ENCODE data around the gene KCNC4.

The KCNC4 gene

DNA sequence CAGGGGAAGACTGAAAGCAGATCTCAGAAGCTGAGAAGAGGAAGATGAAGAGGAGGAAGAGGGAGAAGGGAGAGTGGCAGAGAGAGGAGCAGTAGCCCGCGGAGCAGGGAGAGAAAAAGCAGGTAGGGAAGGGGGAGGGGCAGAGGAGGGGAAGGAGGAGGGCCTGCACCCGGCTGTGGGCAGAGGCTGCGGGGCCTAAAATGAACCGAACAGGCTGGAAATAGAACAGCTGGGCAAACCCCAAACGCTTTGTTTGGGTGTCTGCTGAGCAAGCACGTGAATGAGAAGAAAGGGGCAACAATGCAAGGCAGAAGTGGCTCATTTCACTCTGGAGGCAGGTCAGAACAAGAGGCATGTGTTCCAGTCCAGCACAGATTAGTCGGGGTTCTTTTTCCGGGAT lies 33.5 kb downstream of the KCNC4 start:
- H3K36me3 ChIP-seq (ENCODE audit: control insufficient read depth, insufficient read depth, low read length): no peaks in the 10 kb centered on the region
- H3K4me2 ChIP-seq (ENCODE audit: low read length): no peak overlapping the region
- H3K27ac ChIP-seq: no peak overlapping the region
- H3K27me3 ChIP-seq (ENCODE audit: control insufficient read depth, insufficient read depth, low read length): no peaks in the 10 kb centered on the region
- H3K79me2 ChIP-seq: no peaks in the 10 kb centered on the region
- no peak overlapping the region for H3K9ac ChIP-seq
- H3K4me3 ChIP-seq (ENCODE audit: low read depth, low read length): no peak overlapping the region
- no peak for TF ChIP-seq CTCF (IDR thresholded peaks at IDR 0.05)
- no peaks in the 10 kb centered on the region for H3K4me1 ChIP-seq
- H2AFZ ChIP-seq: no peak overlapping the region
- no peaks in the 10 kb centered on the region for H3K9me3 ChIP-seq (ENCODE audit: control insufficient read depth, low read length)

- no peak overlapping the region for H2AFZ ChIP-seq
- H3K4me2 ChIP-seq (ENCODE audit: low read length): no peak overlapping the region
- no peak for TF ChIP-seq CTCF (IDR thresholded peaks at IDR 0.05)
- no peaks in the 10 kb centered on the region for H3K79me2 ChIP-seq
- no peak overlapping the region for H3K27ac ChIP-seq
- H3K36me3 ChIP-seq (ENCODE audit: control insufficient read depth, insufficient read depth, low read length): no peaks in the 10 kb centered on the region
- H3K9ac ChIP-seq: no peak overlapping the region
- H3K4me3 ChIP-seq (ENCODE audit: low read depth, low read length): no peak overlapping the region
- H3K27me3 ChIP-seq (ENCODE audit: control insufficient read depth, insufficient read depth, low read length): no peaks in the 10 kb centered on the region
- H3K9me3 ChIP-seq (ENCODE audit: control insufficient read depth, low read length): no peaks in the 10 kb centered on the region
- H3K4me1 ChIP-seq: no peaks in the 10 kb centered on the region
These were observed 35.9 kb downstream of the KCNC4 start for GRCh38 chr1:110245876-110246620.

- no peak for TF ChIP-seq CTCF (IDR thresholded peaks at IDR 0.05)
- H3K9ac ChIP-seq: no peak overlapping the region
- H3K4me1 ChIP-seq: no peaks in the 10 kb centered on the region
- no peaks in the 10 kb centered on the region for H3K79me2 ChIP-seq
- no peak overlapping the region for H3K4me2 ChIP-seq (ENCODE audit: low read length)
- H3K27ac ChIP-seq: no peak overlapping the region
- H3K9me3 ChIP-seq (ENCODE audit: control insufficient read depth, low read length): no peaks in the 10 kb centered on the region
- H3K36me3 ChIP-seq (ENCODE audit: control insufficient read depth, insufficient read depth, low read length): no peaks in the 10 kb centered on the region
- no peaks in the 10 kb centered on the region for H3K27me3 ChIP-seq (ENCODE audit: control insufficient read depth, insufficient read depth, low read length)
- H3K4me3 ChIP-seq (ENCODE audit: low read depth, low read length): no peak overlapping the region
- no peak overlapping the region for H2AFZ ChIP-seq
These were observed 38.6 kb downstream of the KCNC4 start for GRCh38 chr1:110248746-110249145.

DNA sequence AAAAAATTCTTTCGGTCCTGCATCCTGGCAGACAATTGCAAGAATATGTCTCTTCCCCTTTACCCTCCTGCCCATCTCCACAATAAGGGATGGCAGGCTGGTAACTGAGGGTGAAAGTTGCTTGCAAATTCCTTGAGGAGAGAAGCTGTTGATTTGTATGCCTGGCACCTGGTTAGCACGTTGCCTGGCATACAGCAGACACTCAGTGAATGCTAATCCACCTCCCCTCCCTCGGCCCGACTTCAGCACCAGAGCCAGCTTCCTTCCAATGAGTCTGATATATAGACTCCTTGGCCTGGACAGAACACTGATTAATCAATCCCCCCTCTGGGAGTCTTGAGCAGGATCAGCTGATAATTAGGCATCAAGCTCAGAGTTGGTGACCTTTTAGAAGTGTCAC lies 39.1 kb downstream of the KCNC4 start:
- H3K9ac ChIP-seq: no peak overlapping the region
- no peaks in the 10 kb centered on the region for H3K4me1 ChIP-seq
- no peaks in the 10 kb centered on the region for H3K36me3 ChIP-seq (ENCODE audit: control insufficient read depth, insufficient read depth, low read length)
- no peak overlapping the region for H2AFZ ChIP-seq
- H3K9me3 ChIP-seq (ENCODE audit: control insufficient read depth, low read length): no peaks in the 10 kb centered on the region
- H3K27me3 ChIP-seq (ENCODE audit: control insufficient read depth, insufficient read depth, low read length): no peaks in the 10 kb centered on the region
- no peak overlapping the region for H3K4me3 ChIP-seq (ENCODE audit: low read depth, low read length)
- no peaks in the 10 kb centered on the region for H3K79me2 ChIP-seq
- no peak overlapping the region for H3K27ac ChIP-seq
- no peak for TF ChIP-seq CTCF (IDR thresholded peaks at IDR 0.05)
- H3K4me2 ChIP-seq (ENCODE audit: low read length): no peak overlapping the region

DNA sequence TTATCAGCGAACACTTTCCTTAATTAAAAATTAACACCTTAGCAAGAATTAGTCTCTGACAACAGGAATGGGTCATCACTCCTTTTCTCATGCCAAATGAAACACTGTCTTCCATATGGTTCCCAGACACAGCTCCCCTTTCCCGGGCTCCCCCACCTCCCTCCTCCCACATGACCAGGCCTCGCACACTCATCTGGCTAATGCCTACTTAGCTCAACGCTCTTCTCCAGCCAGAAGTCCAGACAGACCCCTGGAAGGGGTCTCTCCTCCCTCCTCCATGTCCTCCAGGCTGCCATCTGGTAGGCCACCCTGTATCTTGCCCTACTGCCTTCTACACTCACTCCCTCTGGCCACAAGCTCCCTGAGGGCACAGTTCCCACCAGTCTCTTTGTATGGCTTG lies 39.9 kb downstream of the KCNC4 start:
- Histone ChIP-seq H3K4me1 (no peaks in the 10 kb centered on the region), H2AFZ (no peak overlapping the region), H3K4me3 (ENCODE audit: low read depth, low read length) (no peak overlapping the region), H3K9ac (no peak overlapping the region), H3K36me3 (ENCODE audit: control insufficient read depth, insufficient read depth, low read length) (no peaks in the 10 kb centered on the region), H3K4me2 (ENCODE audit: low read length) (no peak overlapping the region), H3K27me3 (ENCODE audit: control insufficient read depth, insufficient read depth, low read length) (no peaks in the 10 kb centered on the region), H3K79me2 (no peaks in the 10 kb centered on the region), H3K27ac (no peak overlapping the region), H3K9me3 (ENCODE audit: control insufficient read depth, low read length) (no peaks in the 10 kb centered on the region)
- TF ChIP-seq CTCF (IDR thresholded peaks at IDR 0.05): no peak
